Activated CD4-positive, CD25-positive, alpha-beta regulatory T cell treated with anti-CD3 and anti-CD28 coated beads, Interleukin-2, amount 50 U/mL, for 24 hours (primary cell): ENCODE measurements around the gene ZNF525.
"Not testable (repeated sequence)": the region's sequence is repeated elsewhere in the genome, so short reads cannot be mapped to it uniquely, and the experiment has no call there.

Source experiments
- ATAC-seq, 2 donors: fragments of 150-1000 bp; cut with Tn5 transposase; one replicate each; pipeline ENCODE4 v1.10.0; 2021; ENCODE audit warnings: mild to moderate bottlenecking in 1 of 2, moderate library complexity in 1 of 2

ZNF525 gene

DNA sequence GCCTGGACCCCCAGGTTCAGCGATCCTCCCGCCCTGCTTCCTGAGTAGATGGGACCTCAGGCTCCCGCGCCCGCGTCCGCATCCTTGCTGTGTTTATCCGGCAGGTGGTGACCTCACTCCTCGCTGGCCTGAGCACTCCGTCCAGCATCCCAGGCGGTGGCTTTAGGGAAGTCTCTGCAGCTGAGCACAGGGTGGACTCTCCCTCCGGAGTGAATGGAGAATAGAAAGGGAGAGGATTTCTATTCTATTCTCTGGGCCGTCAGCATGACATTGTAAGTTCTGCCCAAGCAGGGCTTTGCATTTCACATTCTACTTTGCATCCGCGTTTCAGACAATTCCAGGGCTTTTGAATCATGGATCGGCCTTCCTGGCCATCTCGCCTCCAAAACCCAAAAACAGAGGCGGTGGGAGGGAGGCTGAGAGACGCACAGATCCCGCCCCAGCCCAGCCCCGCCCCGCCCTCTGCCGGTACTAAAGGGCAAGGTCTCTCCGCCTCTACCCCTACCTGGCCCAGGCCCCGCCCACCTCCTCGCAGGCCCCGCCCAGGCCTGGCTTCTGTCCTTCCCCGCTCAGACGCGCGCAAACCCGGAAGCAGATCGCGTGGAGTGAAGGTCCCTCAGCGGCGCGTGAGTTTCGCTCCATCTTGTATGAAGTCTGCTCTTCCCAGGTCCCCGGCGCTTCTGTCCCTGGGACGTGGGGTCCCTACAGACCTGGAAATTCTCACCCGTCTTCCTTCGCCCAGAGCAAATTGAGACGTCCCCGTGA is at the start of gene ZNF525:
Gene ZNF525, plus strand, starts transcription at position 572 of the 765 bp plus-strand sequence. CDS start 6,577 bp downstream, outside the sequence.
- peak; percentile 100 for ATAC-seq

DNA sequence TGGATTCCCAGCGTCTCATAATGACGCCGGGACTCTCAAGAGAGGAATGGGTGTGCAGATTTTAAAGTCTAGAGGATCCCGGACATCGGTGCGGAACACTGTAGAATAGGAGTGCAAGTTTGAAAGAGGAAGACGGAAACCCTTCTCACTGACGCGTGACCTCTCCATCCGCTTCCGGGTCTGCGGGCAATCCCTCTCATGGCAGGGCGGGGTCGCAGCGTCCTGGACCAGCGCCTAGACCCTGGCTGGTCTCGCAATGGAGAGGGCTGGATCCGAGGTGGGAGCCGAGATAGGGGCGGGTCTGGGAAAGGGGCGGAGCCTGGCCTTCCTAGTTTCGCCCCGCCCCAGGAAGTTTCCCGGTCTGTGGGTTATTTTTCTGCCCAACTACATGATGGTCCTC is 36.5 kb upstream of the ZNF525 start:
- no peak for ATAC-seq

DNA sequence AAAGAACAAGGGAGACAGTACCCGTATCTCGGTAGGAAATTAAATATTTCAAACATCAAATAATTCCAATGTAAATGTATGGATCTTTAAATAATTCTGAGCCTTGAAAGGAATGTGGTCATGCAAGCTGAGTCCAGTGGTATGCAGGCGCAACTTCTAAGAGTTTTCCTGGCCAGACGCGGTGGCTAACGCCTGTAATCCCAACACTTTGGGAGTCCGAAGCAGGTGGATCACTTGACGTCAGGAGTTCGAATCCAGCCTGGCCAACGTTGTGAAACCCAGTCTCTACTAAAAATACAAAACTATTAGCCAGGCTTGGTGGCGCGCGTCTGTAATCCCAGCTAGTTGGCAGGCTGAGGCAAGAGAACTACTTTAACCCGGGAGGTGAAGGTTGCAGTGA is 33.0 kb upstream of the ZNF525 start:
- ATAC-seq, result no peak

DNA sequence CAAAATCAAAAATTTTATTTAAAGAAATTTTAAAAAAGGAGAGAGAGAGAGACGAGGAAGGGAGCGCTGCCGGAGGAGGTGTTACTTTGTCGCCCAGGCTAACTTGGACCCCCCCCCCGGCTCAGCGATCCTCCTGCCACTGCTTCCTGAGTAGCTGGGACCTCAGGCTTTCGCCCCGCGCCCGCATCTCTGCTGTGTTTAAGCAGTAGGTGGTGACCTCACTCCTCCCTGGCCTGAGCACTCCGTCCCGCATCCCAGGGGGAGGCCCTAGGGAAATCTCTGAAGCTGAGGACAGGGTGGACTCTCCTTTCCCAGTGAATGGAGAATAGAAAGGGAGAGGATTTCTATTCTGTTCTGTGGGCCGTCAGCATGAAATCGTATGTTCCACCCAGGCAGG is 32.4 kb upstream of the ZNF525 start:
- peak; percentile 18 to 20 for ATAC-seq

DNA sequence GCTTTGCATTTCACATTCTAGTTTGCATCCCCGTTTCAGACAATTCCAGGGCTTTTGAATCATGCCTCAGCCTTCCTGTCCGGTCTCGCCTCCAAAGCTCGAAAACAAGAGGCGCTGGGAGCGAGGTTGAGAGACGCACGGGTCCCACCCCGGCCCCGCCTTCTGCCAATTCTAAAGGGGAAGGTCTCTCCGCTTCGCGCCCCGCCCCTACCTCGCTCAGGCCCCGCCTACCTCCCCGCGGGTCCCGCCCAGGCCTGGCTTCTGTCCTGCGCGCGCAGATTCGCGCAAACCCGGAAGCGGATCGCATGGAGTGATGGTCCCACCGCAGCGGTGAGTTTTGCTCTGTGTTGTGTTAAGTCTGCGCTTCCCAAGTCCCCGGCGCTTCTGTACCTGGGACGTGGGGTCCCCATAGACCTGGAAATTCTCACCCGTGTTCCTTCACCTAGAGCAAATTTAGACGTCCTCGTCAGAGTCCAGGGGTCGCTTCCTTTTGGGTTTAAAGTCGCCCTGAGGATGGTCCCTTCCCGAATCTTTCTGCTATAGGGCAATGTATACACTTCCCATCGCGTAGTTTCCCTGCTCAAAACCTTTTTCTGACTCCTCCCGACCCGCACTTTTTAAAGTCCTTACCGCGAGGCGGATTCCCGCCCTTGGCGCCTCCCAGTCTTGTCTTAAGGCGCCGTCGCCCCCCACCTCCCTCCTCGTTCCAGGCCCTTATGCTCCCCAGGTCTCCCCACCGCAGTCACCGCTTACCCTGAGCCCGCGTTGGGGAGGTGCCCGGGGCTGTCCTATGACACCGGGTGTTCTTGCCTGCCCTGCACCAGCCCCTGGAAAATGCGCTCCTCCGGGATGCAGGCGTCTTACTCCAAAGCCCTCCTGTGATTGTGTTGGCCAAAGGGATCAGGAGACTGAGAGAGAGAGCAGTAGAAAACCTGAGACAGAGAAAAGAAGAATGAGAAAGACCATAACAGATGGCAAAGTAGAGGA is 31.7 kb upstream of the ZNF525 start, which contains the start of gene ZNF845:
Gene ZNF845, plus strand, starts transcription at position 287 of the 987 bp plus-strand sequence. CDS start 7,559 bp downstream, outside the sequence.
- ATAC-seq, result peak; percentile 95

DNA sequence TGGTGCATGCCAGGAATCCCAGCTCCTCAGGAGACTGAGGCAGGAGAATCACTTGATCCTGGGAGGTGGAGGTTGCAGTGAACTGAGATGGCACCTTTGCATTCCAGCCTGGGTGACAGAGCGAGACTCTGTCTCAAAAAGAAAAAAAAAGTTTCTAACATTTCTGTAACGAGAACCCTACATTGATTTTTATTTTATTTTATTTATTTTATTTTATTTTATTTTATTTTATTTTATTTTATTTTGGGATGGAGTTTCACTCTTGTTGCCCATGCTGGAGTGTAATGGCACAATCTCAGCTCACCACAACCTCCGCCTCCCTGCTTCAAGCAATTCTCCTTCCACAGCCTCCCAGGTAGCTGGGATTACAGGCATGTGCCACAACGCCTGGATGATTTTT is 21.1 kb upstream of the ZNF525 start:
- not testable (repeated sequence) for ATAC-seq

DNA sequence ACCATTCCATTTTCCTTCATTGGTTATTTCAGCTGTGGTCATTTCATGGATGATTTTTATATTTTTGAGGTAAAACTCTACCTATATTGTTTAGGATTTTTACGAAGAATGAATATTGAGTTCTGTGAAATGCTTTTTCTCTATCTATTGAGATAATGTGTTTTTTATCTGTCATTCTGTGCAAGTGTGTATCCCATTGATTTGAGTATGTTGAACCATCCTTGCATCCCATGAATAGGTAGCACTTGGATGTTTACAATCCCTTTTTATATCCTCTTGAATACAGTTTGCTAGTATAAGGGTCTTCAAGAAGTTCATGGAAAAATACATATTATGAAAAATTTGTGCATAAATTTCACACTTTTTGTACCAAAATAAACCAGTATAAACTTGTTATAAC is 9.8 kb upstream of the ZNF525 start:
- ATAC-seq, result no peak

DNA sequence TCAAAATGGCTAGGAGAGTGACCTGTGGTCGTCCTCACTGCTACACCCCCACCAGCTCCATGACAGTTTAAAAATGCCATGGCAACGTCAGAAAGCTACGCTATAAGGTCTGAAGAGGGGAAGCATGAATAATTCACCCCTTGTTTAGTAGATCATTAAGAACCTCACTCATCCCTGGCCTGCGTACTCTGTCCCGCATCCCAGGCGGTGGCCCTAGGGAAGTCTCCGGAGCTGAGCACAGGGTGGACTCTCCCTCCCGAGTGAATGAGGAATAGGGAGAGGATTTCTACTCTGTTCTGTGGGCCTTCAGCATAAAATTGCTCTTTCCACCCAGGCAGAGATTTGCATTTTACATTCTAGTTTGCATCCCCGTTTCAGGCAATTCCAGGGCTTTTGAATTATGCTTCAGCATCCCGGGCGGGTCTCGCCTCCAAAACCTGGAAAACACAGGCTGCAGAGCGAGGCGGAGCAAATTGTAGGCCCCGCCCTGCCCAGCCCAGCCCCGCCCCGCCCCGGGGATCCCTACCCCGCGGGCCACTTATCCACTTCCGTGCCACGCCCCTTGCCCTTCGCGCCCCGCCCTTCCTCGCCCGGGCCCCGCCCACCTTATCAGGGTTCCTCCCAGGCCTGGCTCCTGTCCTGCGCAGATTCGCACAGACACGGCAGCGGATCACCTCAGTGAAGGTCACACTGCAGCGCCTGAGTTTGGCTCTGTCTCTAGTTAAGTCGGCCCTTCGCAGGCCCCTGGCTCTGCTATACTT is 7.5 kb upstream of the ZNF525 start:
- ATAC-seq, result no peak

DNA sequence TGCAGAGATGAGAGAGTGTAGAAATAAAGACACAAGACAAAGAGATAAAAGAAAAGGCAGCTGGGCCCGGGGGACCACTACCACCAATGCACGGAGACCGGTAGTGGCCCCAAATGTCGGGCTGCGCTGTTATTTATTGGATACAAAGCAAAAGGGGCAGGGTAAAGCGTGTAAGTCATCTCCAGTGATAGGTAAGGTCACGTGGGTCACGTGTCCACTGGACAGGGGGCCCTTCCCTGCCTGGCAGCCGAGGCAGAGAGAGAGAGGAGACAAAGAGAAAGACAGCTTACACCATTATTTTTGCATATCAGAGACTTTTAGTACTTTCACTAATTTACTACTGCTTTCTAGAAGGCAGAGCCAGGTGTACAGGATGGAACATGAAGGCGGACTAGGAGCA is 5.4 kb upstream of the ZNF525 start:
- ATAC-seq, result not testable (repeated sequence)

DNA sequence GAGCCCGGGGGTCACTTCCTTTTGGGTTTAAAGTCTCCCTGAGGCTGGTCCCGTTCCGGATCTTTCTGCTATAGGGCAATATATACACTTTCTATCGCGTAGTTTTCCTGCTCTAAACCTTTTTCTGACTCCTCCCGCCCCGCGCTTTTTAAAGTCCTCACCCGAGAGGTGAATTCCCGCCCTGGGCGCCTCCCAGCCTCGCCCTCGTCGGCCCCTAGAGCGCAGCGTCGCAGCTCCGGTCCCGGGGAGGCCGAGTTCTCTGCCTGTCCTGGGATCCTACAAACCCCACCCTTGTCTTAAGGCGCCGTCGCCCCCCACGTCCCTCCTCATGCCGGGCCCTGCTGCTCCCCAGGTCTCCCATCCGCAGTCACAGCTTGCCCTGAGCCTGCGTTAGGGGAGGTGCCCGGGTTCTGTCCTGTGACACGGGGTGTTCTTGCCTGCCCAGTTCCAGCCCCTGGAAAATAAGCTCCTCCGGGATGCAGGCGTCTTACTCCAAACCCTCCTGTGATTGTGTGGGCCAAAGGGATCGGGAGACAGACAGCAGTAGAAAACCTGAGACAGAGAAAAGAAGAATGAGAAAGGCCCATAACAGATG is 491 bp downstream of the ZNF525 start:
- ATAC-seq, result peak; percentile 35 to 47

DNA sequence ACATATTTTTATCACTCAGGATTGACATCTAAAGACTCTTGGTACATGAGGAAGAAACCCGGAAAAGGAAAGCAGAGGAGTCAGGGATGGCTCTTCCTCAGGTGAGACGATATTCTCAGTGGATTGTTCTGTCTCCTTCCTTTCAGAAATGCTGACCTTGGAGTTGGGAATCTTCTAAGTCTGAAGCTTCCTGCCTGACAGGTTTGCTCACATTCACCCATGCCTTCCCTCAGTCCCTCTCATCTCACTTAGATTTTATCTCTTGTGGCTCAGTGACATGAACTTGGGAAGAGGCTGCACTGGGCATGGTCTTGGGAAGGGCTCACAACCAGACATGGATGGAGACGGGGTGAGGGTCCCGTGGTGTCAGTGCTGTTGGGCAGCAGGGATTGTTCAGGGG is 6.7 kb downstream of the ZNF525 start:
- no peak for ATAC-seq

DNA sequence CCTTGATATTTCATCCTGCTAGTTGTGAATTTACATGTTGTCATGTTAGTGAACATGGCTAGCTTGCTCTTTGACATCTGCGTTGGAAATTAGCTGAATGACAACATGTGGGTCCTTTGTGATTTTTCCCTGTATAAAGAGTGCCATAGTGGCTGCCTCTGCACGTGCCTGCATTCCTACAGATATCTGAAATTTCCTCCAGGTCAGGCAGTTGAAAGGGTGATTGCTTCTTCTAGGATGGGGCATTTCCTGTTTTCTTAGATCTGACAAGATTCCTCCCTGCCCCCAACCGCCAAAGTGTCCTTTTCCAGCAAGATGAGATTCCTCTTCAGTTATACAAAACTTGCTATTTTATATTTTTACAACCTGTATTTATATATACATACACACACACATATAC is 8.8 kb downstream of the ZNF525 start:
- no peak for ATAC-seq

DNA sequence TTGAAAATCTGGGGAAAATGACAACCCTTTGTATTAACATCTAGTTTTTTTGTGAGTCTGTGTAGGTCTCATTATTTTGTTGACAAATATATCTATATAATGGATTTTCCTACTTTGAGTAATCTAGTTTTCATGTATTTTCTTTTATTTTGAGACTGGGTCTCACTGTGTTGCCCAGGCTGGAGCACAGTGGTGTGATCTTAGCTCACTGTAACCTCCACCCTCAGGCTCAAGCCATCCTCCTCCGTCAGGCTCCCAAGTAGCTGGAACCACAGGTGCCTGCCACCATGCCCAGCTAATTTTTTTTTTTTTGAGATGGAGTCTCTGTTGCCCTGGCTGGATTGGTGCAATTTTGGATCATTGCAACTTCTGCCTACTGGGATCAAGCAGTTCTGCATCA is 9.2 kb downstream of the ZNF525 start:
- no peak for ATAC-seq

DNA sequence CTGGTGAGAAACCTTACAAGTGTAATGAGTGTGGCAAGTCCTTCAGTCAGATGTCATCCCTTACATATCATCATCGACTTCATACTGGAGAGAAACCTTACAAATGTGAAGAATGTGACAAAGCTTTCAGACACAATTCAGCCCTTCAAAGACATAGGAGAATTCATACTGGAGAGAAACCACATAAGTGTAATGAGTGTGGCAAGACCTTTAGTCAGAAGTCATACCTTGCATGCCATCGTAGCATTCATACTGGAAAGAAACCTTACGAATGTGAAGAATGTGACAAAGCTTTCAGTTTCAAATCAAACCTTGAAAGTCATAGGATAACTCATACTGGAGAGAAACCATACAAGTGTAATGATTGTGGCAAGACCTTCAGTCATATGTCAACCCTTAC is 15.9 kb downstream of the ZNF525 start:
- ATAC-seq, result no peak

DNA sequence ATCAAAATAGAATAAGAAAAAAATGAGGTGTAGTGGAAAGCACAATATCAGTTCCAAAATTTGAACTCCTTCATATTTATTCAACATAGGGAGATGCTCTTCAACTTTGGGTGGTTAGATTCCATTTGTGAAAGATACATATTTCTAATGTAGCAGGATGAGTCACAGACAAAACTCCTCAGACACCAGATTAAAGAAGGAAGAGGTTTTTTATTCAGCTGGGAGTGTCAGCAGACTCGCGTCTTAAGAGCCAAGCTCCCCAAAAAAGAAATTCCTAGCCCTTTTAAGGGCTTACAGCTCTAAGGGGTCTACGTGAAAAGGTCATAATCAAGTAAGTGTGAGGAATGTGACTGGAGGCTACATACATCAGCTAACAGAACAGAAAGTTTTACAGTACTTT is 22.7 kb downstream of the ZNF525 start:
- ATAC-seq, result no peak

DNA sequence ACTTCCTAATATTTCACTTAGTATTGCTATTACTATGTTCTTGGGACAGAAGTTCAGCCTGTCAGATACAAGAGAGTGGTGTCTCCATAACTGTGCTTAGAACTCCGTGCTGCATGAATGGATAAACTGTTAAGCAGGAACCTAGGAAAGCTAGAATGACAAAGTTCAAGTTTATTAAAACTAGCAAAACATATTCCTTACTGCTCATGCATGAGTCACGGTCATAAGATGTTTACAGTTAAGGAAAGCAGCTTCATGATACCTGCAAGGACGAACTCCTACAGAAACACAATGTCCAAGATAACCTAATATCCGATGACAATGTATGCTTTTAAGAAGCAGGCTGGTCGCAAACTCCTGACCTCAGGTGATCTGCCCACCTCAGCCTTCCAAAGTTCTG is 23.4 kb downstream of the ZNF525 start:
- ATAC-seq, result no peak

DNA sequence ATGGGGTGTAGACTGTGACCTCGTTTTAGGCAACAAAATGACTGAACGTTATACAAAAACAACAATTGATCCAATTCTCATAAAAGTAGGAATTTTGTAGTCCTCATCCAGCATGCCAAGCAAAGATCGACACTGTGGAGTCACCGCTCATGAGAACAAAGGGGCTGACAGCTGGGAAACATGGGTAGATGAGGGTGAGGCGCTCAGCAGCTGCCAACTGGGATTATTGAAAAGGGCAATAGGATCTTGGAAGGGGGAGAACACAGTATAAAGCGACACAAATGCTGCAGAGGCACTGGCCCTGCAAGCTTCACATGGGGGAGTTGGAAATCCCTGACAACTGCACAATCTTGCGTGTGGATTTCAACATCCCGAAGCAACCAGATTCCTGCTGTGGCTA is 24.1 kb downstream of the ZNF525 start:
- ATAC-seq, result no peak

DNA sequence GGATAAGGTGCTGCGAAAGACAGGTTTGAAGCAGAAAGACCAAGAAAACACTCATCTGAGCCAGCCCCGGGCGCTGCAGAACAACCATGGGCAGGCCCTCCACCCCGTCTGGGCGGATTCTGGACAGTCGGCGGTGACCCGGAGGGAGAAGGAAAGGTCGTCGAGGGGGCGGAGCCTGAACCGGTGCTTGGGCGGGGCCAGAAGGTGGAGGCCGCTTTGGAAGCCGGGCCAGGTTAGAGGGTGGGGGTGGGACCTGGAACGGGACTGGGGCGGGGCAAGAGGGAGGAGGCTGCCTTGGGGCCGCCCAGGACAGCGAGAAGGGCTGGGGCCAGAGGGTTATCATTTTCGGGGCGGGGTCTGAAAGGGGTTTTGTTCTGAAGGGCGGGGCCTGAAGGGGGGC is 24.5 kb downstream of the ZNF525 start:
- ATAC-seq, result no peak

DNA sequence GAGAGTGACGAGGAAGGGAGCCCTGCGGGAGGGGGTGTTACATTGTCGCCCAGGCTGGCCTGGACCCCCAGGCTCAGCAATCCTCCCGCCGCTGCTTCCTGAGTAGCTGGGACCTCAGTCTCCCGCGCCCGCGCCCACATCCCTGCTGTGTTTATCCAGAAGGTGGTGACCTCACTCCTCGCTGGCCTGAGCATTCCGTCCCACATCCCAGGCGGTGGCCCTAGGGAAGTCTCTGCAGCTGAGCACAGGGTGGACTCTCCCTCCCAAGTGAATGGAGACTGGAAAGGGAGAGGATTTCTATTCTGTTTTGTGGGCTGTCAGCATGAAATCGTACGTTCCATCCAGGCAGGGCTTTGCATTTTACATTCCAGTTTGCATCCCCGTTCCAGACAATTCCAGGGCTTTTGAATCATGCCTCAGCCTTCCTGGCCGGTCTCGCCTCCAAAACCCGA is 29.0 kb downstream of the ZNF525 start:
- ATAC-seq, result no peak

DNA sequence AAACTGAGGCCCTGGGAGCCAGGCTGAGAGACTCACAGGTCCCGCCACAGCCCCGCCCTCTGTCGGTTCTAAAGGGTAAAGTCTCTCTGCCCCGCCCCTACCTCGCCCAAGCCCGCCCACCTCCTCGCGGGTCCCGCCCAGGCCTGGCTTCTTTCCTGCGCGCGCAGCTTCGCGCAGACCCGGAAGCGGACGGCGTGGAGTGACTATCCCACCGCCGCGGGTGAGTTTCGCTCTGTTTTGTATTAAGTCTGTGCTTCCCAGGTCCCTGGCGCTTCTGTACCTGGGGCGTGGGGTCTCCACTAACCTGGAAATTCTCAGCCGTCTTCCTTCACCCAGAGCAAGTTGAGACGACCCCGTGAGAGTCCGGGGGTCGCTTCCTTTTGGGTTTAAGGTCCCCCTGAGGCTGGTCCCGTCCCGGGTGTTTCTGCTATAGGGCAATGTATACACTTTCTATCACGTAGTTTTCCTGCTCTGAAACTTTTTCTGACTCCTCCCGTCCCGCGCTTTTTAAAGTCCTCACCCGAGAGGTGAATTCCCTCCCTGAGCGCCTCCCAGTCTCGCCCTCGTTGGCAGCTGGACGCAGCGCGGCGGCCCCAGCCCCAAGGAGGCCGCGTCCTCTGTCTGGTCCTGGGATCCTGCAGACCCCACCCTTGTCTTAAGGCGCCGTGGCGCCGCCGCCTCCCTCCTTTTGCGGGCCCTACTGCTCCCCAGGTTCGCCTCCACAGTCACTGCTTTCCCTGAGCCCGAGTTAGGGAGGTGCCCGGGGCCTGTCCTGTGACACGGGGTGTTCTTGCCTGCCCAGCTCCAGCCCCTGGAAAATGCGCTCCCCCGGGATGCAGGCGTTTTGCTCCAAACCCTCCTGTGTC is 29.7 kb downstream of the ZNF525 start, which contains the start of gene ZNF765:
Gene ZNF765, plus strand, starts transcription at position 176 of the 866 bp plus-strand sequence. CDS start 2,867 bp downstream, outside the sequence.
- peak; percentile 98 to 99 for ATAC-seq
